ENCODE data around the gene HDAC9. TPM values are rescaled to one million over a fixed set of nuclear protein-coding genes. Genes with fewer than 3 reads are reported as not detected.

Gene HDAC9
- total and polyA plus RNA-seq, 2 donors (not counting 1 experiment from before 2014, with no cell fraction given), result 2.9 to 7.9 TPM

- H2AFZ ChIP-seq (ENCODE audit: low read length), result no peak overlapping the region
- peak; percentile 67 to 95 for DNase-seq (ENCODE audit: low read depth in 2 of 2)
- no peak overlapping the region for H3K27ac ChIP-seq (ENCODE audit: insufficient read depth, low read length)
- no peak overlapping the region for H3K4me3 ChIP-seq (replicated peaks in 1 of 4; ENCODE audit: control extremely low read depth in 1 of 4, insufficient read depth in 1 of 4, low read depth in 3 of 4, low read length in 4 of 4)
- H3K4me1 ChIP-seq (ENCODE audit: control insufficient read depth, extremely low read depth, insufficient read depth, low read length), result peaks cover 2% of the 10 kb centered on the region
- no peak for TF ChIP-seq EZH2 (IDR thresholded peaks at IDR 0.05; ENCODE audit: low read length, missing control alignments)
- TF ChIP-seq CTCF (conservative IDR thresholded peaks at IDR 0.05 in 1 of 2, IDR thresholded peaks at IDR 0.05 in 1 of 2; ENCODE audit: low read depth in 1 of 2, low read length in 2 of 2), result no peak
- no peak overlapping the region for H3K4me2 ChIP-seq (ENCODE audit: extremely low read depth, insufficient read depth, low read length)
- H3K79me2 ChIP-seq (ENCODE audit: control insufficient read depth, insufficient read depth, low read length), result no peaks in the 10 kb centered on the region
- H3K9ac ChIP-seq (ENCODE audit: insufficient read depth, low read length), result no peak overlapping the region
- H4K20me1 ChIP-seq (ENCODE audit: control insufficient read depth, extremely low read depth, insufficient read depth, low read length), result no peaks in the 10 kb centered on the region
- H3K27me3 ChIP-seq (ENCODE audit: control insufficient read depth, insufficient read depth, low read length), result no peaks in the 10 kb centered on the region
- no peaks in the 10 kb centered on the region for H3K9me3 ChIP-seq (ENCODE audit: control insufficient read depth, insufficient read depth, low read depth, low read length)
- no peaks in the 10 kb centered on the region for H3K36me3 ChIP-seq (ENCODE audit: control insufficient read depth, insufficient read depth, low read length)
These were observed 266.6 kb downstream of the HDAC9 start for GRCh38 chr7:18762189-18762588.

GRCh38 chr7:18768256-18768655 is 272.7 kb downstream of the HDAC9 start:
- H3K4me2 ChIP-seq (ENCODE audit: extremely low read depth, insufficient read depth, low read length), result no peak overlapping the region
- no peaks in the 10 kb centered on the region for H3K79me2 ChIP-seq (ENCODE audit: control insufficient read depth, insufficient read depth, low read length)
- H2AFZ ChIP-seq (ENCODE audit: low read length), result no peak overlapping the region
- no peak overlapping the region for H3K9ac ChIP-seq (ENCODE audit: insufficient read depth, low read length)
- no peaks in the 10 kb centered on the region for H3K9me3 ChIP-seq (ENCODE audit: control insufficient read depth, insufficient read depth, low read depth, low read length)
- TF ChIP-seq EZH2 (IDR thresholded peaks at IDR 0.05; ENCODE audit: low read length, missing control alignments), result no peak
- TF ChIP-seq CTCF (conservative IDR thresholded peaks at IDR 0.05 in 1 of 2, IDR thresholded peaks at IDR 0.05 in 1 of 2; ENCODE audit: low read depth in 1 of 2, low read length in 2 of 2), result no peak
- no peak overlapping the region for H3K27ac ChIP-seq (ENCODE audit: insufficient read depth, low read length)
- no peak overlapping the region for H3K4me3 ChIP-seq (replicated peaks in 1 of 4; ENCODE audit: control extremely low read depth in 1 of 4, insufficient read depth in 1 of 4, low read depth in 3 of 4, low read length in 4 of 4)
- DNase-seq (ENCODE audit: low read depth in 2 of 2), result peak in 1 of 2 donors; percentile 62
- peaks cover 5% of the 10 kb centered on the region for H3K4me1 ChIP-seq (ENCODE audit: control insufficient read depth, extremely low read depth, insufficient read depth, low read length)
- H3K36me3 ChIP-seq (ENCODE audit: control insufficient read depth, insufficient read depth, low read length), result no peaks in the 10 kb centered on the region
- no peaks in the 10 kb centered on the region for H4K20me1 ChIP-seq (ENCODE audit: control insufficient read depth, extremely low read depth, insufficient read depth, low read length)
- H3K27me3 ChIP-seq (ENCODE audit: control insufficient read depth, insufficient read depth, low read length), result no peaks in the 10 kb centered on the region

- Histone ChIP-seq H3K9ac (ENCODE audit: insufficient read depth, low read length) (no peak overlapping the region), H3K4me2 (ENCODE audit: extremely low read depth, insufficient read depth, low read length) (no peak overlapping the region)
- DNase-seq (ENCODE audit: low read depth in 2 of 2), result peak; percentile 32 to 93
These were observed 274.7 kb downstream of the HDAC9 start for GRCh38 chr7:18770154-18770811.

More at GRCh38 chr7:18770154-18770811, 274.7 kb downstream of the HDAC9 start:
- H3K27ac ChIP-seq (ENCODE audit: insufficient read depth, low read length), result no peak overlapping the region
- H2AFZ ChIP-seq (ENCODE audit: low read length), result no peak overlapping the region
- TF ChIP-seq CTCF (conservative IDR thresholded peaks at IDR 0.05 in 1 of 2, IDR thresholded peaks at IDR 0.05 in 1 of 2; ENCODE audit: low read depth in 1 of 2, low read length in 2 of 2) (no peak), EZH2 (IDR thresholded peaks at IDR 0.05; ENCODE audit: low read length, missing control alignments) (no peak)
- no peaks in the 10 kb centered on the region for H3K9me3 ChIP-seq (ENCODE audit: control insufficient read depth, insufficient read depth, low read depth, low read length)
- no peak overlapping the region for H3K4me3 ChIP-seq (replicated peaks in 1 of 4; ENCODE audit: control extremely low read depth in 1 of 4, insufficient read depth in 1 of 4, low read depth in 3 of 4, low read length in 4 of 4)
- H4K20me1 ChIP-seq (ENCODE audit: control insufficient read depth, extremely low read depth, insufficient read depth, low read length), result no peaks in the 10 kb centered on the region
- H3K36me3 ChIP-seq (ENCODE audit: control insufficient read depth, insufficient read depth, low read length), result no peaks in the 10 kb centered on the region
- no peaks in the 10 kb centered on the region for H3K79me2 ChIP-seq (ENCODE audit: control insufficient read depth, insufficient read depth, low read length)
- H3K27me3 ChIP-seq (ENCODE audit: control insufficient read depth, insufficient read depth, low read length), result no peaks in the 10 kb centered on the region
- H3K4me1 ChIP-seq (ENCODE audit: control insufficient read depth, extremely low read depth, insufficient read depth, low read length), result peaks cover 5% of the 10 kb centered on the region

Measured in fibroblast of lung (primary cell).